CD4-positive, alpha-beta T cell treated with Interleukin-2 at 100 ng/mL for 4 hours (primary cell): Measurements from ENCODE around the gene TEP1.
"Not testable (repeated sequence)": the region's sequence is repeated elsewhere in the genome, so short reads cannot be mapped to it uniquely, and the experiment has no call there.

Experiments
- DNase-seq: peaks from one replicate; pipeline ENCODE4 v3.0.0-alpha.2; 2020; ENCODE audit warnings: low spot score

Gene TEP1

GRCh38 chr14:20341032-20341431, 72.3 kb downstream of the TEP1 start:
- not testable (repeated sequence) for DNase-seq

GRCh38 chr14:20334017-20334416, 79.3 kb downstream of the TEP1 start:
- DNase-seq: no peak

- no peak for DNase-seq
Observed at GRCh38 chr14:20333494-20333841, 79.8 kb downstream of the TEP1 start.

GRCh38 chr14:20332788-20333493, 80.4 kb downstream of the TEP1 start, which contains the start of gene CCNB1IP1:
TSS of gene CCNB1IP1 (minus strand) at chr14:20333279. CDS start at chr14:20316523, 16,756 bp downstream.
- peak; percentile 73 for DNase-seq

GRCh38 chr14:20332431-20332787, 80.9 kb downstream of the TEP1 start:
- DNase-seq: no peak

- no peak for DNase-seq
Observed at GRCh38 chr14:20331053-20331613, 82.2 kb downstream of the TEP1 start.

GRCh38 chr14:20329355-20329754, 83.9 kb downstream of the TEP1 start:
- no peak for DNase-seq

GRCh38 chr14:20328705-20329104, 84.6 kb downstream of the TEP1 start:
- DNase-seq: no peak

GRCh38 chr14:20327005-20327869, 86.1 kb downstream of the TEP1 start:
- peak; percentile 79 for DNase-seq

- DNase-seq: no peak
Observed at GRCh38 chr14:20317720-20318119, 95.6 kb downstream of the TEP1 start.
